Measurements from ENCODE around the gene MVK.

DNA sequence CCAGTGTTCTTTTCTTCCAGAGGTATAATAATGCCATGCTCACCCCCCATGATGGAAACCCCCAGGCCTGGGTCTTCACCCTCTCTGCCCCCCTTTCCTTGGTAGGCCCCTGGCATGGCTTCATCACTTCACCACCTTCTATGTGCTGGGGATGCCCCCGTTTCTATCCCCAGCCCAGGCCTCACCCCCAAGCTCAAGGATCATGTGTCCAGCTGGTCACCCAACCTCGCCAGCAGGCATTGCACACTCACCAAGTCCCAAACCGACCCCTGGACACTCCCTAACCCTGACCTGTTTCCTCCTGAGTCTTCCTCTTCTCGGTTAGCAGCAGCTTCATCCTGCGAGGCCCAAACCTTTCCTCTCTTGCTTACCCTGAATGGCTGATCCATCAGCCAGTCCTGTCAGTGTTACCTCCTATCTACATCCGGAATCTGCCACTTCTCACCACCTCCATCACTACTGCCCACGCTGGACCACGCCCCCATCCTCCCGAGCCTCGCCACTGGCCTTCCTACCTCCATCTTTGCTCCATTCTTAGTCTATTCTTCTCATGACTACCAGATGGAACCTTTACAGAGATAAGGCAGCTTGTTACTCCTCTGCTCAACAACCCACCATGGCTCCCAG, 69.0 kb downstream of the MVK start:
- TF ChIP-seq CTCF (IDR thresholded peaks at IDR 0.05) (no peak), POLR2A (IDR thresholded peaks at IDR 0.05) (no peak)

Data from thyroid gland (tissue), 4 donors.